Skeletal muscle cell (primary cell): ENCODE measurements around the gene SNX32.

ENCODE experiments used
- DNase-seq: peaks from one replicate; pipeline ENCODE4 v3.0.0-alpha.2; 2010; ENCODE audit warnings: low read depth
- H3K4me3 ChIP-seq: 2 replicates; pipeline ENCODE4 v1.5.1; 2011; ENCODE audit warnings: low read depth, mild to moderate bottlenecking, control low read depth, low read length, moderate library complexity

Gene SNX32

DNA sequence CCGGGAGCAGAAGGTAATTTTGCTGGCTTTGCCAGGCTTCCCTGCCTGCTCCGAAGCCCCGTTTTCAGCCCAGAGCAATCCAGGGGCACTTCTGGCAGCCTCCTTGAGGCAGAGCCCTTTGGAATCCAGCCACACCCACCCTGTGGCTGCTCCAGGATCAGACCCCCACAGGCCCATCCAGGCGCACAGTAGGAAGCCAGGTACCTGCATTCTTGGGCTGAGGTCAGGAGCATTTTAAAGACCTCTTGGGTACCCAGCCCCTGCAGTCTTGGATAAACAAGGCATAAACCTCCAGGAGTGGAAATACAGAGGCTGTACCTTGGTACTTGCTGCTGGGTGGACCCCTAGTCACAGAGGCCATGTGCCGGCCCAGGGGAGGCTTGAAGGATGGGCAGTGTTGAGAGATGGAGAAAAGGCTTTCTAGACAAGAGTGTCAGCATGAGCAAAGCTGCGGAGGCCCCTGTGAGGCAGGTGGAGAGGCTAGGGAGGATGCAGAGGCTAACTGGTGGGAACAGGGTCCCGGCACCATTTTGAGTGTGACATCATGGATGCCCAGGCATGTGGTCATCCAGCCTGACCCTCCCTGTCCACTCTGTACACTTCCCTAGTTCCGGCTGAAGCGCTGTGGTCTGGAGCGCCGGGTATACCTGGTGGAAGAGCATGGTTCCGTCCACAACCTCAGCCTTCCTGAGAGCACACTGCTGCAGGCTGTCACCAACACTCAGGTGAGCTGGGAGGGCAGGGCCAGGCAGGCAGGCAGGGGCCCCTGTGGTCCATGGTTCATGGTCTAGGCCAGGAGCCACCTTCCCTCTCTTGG lies 30.3 kb downstream of the SNX32 start:
- no peak overlapping the region for H3K4me3 ChIP-seq
- DNase-seq = no peak

DNA sequence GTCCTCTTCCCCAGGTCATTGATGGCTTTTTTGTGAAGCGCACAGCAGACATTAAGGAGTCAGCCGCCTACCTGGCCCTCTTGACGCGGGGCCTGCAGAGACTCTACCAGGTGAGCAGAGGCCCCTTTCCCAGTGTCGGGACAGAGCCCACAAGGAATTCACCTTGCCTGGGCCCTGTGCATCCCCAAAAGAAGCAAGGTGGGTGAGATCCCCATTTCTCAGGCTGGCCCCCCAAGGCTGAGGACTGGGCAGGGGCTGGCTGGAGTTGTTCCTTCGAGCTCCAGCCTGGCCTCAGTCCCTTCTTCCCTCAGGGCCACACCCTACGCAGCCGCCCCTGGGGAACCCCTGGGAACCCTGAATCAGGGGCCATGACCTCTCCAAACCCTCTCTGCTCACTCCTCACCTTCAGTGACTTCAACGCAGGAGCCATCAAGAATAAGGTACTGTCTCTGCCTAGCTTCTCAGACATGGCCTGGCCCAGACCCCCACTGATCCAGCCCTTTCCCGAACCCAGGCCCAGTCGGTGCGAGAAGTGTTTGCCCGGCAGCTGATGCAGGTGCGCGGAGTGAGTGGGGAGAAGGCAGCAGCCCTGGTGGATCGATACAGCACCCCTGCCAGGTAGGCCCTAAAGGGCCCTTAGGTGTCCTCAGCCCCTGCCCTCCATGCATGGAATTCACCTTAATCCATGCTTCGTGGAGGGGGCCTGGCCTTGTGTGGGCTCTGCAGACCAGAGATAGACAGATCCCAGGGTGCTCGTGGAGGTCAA lies 31.1 kb downstream of the SNX32 start:
- no peak overlapping the region for H3K4me3 ChIP-seq
- no peak for DNase-seq

DNA sequence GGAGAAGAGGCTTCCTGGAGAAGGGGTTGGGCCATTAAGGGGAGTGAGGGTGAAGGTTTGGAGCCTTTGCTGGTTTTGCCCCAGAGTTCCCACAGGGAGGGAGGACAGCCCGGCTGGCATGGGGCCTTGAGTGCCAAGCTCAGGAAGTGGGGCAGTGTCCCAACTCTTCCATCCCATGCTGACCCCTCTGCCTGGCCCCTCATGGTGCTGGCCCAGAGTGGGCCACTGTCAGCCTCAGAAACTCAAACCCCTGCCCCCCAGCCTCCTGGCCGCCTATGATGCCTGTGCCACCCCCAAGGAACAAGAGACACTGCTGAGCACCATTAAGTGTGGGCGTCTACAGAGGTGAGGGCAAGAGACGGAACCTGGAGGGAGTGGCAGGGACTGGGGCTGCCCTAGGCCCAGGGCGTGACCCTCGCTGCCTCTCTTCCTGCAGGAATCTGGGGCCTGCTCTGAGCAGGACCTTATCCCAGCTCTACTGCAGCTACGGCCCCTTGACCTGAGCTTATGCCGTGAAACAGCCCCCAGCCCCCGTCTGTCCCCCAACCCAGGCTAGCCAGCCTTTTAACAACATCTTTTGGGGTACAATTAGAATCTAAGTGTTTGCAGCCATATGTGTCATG lies 31.9 kb downstream of the SNX32 start:
- no peak overlapping the region for H3K4me3 ChIP-seq
- no peak for DNase-seq

DNA sequence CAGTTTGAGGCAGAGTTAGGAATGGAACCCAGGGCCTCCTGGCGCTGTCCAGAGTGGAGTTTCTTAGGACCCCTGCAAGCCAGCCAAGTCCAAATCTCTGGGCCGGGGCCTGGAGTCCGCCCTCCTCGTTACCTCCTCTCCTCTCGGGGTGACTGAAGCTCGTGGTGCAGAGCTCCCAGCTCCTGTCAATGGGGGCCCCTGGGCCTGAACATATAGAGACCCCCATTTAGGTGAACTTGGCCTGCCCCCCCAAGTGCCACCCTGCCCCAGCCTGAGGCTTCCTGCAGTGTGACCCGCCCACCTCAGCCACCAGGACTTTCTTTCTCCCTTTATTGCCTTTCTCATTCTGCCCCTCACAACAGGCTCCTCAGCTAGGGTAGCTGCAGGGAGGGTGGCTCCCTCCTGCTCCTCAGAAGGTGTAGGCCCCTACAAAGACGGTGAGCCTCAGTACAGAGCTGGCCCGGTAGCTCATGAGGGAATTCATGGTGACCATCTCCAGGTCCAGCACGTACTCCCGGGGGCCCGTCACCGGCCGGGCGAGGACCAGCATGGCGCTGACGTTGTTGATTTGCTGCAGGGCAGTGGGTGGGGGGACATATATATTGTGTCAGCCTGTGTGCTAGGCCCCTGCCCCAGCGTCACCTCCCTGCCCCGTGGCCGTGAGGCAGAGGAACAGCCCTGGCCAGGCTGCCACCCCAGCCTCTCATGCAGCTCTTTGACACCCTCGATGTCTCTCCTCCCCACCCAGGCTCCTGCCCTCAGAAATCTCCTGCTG lies 32.9 kb downstream of the SNX32 start:
- no peak overlapping the region for H3K4me3 ChIP-seq
- no peak for DNase-seq

DNA sequence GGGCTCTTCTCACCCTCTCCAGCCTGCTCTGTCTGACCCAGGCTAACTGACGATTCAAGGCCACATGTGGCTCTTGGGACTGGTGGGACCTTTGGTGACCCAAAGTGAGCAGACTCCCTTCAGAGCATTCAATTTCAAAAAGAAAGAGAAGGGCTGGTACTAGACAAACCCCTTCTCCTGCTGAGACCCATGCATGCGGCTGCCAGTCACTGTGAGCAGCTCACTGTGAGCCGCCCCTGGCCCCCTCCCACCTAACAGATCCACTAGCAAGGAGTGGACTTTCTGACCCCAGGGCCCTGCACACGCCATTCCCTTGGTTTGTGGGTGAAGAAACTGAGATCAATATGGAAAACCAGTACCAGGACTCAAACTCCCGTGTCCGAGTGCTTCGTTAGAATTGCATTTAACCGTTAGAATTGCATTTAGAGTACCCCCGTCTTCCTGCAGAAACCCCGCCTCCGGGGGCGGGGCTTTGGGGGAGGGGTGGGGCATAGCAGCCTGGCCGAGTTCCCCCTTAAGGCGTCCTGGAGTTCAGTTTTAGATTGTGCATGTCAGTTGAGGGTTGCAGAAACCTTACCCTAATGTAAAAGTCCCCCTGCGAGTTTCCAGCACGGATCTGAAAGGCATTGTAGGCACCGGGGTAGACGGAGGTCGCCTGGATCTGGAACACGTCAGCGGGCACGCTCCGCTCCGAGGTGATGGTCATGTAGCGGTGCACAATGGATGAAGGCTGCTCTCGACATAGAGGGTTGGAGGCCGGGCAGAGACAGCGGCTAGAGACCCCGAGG lies 33.7 kb downstream of the SNX32 start:
- H3K4me3 ChIP-seq = no peak overlapping the region
- DNase-seq = no peak

DNA sequence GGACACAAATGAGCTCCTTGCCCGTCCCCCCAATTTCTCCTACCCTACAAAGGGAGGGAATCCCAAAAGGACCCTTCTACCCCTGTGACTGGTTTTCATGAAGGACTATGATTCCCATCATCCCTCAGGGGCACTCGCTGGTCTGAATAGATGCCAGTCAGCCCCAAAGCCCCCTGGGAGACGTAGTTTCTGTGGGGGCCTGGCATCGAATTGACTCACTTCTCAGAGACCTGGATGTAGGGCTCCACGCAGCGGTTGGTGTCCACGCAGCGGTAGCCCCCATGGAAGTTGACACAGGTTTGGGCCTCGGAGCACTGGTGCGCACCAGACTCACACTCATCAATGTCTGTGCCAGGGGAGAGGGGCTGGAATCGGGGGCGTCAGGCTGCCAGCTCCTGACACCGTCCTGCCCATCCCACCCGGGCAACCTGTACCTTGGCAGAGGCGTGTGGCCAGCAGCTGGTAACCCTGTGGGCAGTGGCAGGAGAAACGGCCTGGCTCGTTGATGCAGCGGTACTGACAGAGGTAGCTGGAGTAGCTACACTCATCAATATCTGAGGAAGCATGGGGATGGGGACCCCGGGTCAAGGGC lies 34.4 kb downstream of the SNX32 start:
- no peak overlapping the region for H3K4me3 ChIP-seq
- DNase-seq = no peak

DNA sequence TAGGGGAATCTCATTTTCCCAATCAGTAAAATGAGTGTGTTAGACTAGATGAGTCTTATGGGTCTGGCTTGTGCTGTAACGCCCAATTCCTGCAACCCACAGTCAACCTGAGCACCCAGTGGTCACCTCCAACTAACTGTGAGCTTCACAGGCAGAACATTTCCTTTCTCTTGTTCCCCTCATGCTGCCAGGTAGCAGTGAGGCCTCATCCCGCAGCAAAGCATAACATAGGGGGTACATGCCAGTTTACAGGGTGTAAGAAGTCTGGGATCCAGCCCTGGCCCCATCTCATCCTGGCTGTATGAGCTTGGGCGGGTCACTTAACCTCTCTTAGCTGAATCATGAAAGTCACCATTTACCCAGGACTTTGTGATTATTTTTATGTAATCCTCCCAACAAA lies 35.1 kb downstream of the SNX32 start:
- no peak for DNase-seq
- no peak overlapping the region for H3K4me3 ChIP-seq

DNA sequence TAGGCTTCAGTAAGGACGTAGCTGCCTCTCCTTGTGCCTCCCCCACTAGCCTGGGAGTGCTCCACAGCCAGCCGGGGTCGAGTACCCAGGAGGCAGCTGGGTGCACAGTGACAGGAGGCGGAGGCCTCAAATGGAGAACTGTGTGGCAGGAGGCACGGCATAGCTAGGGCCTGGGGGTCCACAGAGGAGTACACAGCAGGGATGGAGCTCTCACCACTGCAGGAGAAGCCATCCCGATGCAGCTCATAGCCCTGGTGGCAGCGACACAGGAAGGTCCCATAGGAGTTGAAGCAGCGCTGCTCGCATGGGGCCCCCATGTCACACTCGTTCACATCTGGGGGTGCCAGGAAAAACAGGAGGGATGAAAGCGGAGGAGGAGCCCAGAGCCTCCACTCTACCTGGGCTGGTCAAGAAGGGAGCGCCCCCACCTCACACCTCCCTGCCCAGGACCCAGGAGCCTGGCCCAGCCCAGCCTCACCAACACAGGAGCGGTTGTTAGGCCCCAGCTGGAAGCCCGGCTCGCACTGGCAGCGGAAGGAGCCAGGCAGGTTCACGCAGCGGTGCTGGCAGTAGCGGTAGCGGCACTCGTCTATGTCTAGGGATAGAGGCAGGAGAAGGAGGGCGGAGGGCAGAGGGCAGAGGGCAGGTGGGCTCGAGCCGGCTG lies 36.0 kb downstream of the SNX32 start:
- no peak for DNase-seq

DNA sequence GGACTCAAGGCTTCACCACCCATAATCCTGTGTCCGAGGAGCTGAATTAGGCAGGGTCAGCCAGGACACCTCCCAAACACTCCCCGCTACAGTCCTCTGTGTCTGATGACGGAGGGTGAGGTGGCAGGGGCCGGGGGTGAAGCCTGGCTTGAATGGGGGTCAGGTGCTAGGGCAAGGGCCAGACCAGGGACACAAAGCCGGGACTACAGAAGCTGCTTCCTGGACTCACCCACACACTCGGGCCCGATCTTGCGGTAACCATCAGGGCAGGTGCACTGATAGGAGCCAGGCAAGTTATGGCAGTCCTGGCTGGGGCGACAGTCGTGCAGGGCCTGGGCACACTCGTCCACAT lies 36.5 kb downstream of the SNX32 start:
- H3K4me3 ChIP-seq = no peak overlapping the region
- no peak for DNase-seq

More for the DNA sequence above, 36.0 kb downstream of the SNX32 start:
- H3K4me3 ChIP-seq = no peak overlapping the region

DNA sequence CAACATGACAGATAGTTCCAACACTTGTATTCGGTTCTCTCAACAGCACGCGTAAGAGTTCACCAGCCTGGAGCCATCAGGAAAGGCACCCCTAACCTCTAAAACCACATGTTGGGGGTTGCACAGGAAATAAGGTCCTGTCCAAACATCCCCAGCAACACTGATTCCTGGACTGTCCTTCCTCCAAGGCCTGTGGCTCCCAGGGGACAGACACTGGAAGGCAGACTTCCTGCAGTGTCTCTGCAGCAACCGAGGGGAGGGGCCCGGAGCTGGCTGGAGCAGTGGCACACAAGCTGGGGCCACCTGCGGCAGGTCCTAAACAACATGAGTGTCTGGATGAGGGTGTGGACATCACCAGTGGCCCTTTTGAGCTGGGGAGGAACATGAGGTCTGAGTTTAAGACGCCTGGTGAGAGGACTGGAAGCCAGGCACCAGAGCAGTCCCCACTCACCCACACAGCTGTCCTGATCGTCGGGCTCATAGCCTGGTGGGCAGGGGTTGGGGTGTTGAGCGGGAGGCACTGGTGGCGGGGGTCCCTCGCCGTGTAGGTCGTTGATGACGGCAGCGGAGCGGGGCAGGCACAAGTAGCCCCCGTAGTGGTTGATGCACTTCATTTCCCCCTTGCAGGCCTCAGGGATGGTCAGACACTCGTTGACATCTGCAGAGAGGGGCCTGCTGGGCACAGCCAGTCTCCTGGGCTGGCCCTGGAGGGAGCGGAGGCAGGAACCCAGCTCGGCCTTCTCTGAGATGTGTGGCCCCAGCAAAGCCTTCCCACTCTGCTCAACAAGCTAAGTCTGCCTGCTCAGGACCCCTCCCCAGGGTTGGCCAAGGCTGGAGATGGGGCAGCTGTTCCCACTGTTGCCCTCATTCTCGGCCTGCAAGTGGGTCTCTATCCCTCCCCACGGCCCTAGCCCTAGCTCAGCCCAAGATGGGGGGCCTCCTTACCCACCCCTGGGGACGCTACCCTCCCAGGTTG lies 37.2 kb downstream of the SNX32 start:
- H3K4me3 ChIP-seq = peak overlapping the region; percentile 69
- no peak for DNase-seq

DNA sequence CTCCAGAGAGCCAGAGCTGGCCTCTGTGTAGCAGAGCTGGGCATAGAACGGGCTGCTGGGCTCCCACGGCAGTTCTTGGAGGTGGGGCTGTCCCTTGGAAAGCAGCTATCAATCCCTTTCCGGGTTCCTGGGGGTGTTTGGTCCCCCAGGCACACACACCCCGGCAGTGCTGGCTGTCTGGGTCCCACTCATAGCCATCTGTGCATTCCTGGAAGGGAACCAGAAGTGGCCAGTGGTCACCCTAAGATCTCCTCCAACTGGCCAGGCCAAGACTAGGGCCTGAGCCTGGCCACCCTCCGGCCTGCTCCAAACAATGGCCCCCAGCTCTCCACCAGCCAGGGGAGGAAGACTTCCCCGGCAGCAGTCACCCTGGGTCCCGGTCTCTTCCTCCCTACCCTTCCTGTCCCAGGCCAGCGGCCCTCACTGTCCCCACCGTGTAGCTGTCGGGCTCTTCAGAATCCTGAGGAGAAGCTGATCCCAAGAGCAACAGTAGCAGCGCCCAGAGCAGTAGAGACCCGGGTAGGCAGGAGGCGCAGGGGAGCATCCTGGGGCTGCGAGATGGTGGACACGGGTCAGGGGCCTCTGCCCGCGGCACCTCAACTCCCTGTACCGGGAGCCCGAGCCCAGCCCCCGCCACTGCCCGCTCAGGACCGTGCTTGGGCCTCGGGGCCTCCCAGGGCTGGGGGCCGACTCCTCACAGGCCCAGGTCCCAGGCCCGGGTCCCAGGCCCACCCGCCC lies 38.2 kb downstream of the SNX32 start:
- H3K4me3 ChIP-seq = peak overlapping the region; percentile 69

DNA sequence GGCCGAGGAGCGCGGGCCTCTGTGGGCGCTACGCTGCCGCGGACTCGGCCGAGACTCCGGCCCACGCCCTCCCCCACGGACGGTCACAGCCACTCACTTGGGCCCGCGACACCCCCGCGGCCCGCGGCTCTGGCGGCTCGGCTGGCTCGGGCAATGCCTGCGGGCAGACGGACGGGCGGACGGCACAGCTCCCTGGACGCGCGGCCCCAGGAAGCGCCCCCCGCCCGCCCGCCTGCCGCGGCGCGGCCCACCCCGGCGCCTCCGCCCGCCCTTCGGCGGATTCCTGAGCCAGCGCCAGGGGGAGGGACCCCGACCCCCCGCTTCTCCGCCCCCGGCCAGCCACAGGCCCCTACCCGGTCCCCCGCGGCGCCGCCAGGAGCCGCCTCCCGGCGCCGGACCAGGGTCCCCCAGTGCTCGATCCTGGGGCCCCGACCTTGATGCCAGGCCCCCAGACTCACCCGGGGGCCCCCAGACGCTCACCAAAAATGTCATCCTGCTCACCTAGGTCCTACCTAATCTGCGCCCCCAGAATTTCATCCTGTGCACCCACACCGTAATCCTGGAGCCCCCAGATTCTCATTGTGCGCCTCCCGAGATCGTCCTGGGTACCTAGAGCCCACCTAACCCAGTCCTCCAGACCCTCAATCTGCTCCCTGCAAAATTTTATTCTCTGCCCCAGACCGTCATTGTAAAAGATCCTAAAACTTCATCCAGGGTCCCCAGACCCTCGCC lies 39.0 kb downstream of the SNX32 start, which contains the start of gene EFEMP2:
TSS of gene EFEMP2 (minus strand) at position 215 of the 732 bp plus-strand sequence. CDS start 446 bp downstream, outside the sequence.
- peak within 1 kb of the TSS; percentile 69 for H3K4me3 ChIP-seq
- DNase-seq = no peak

More for the DNA sequence above, 38.2 kb downstream of the SNX32 start:
- no peak for DNase-seq

DNA sequence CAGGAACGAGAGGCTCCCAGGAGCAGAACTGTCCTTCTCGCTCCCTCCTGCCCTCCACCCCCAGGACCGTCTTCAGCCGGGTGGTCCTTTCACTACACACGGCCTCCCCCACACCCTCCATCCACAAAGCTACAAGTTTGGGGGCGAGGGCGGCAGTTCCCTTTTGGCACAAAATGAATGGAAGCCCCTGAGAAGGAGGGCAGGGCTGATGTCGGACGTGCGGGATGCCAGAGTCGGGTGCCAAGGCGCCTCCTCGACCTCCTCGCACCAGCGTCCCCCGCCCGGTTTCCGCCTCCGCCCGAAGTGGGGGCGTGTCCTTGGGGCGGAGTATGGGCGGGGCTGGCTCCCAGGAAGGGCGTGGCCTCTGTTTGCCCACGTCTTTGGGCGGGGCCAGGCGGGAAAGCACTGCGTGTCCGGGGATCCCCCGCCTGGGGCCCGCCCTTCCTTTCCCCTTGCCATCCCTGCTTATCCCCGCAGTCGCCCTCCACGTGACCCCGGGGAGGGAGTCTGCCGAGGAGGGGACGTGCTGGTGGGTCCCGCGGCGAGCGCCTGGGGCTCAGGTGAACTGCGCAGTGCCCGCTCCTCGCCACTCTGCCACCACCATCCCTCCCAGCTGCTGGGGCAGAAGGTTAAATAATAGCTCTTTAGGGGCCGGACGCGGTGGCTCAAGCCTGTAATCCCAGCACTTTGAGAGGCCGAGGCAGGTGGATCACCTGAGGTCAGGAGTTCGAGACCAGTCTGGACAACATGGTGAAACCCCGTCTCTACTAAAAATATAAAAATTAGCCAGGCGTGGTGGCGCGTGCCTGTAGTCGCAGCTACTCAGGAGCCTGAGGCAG lies 39.8 kb downstream of the SNX32 start:
- H3K4me3 ChIP-seq = peak overlapping the region; percentile 69
- DNase-seq = peak; percentile 74

DNA sequence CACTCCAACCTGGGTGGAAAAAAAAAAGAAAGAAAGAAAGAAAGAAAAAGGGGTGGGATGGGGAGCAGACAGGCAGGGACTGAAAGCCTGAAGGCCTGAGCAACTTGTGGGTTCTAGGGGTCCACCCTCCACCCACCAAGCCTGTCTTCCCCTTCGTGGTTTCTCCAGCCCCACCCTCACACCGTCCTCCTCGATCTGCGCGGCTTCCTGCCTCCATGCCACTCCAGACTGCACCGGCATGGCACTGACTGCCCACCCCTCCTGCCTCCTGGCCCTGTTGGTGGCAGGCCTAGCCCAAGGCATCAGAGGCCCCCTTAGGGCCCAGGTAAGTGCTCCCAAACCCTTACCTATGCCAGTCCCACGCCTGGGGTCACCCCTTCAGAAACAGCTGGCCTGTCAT lies 45.9 kb downstream of the SNX32 start, which contains the start of gene CTSW:
TSS of gene CTSW (plus strand) at position 221 of the 400 bp plus-strand sequence. CDS start at position 239, 18 bp downstream.
- no peak for DNase-seq
- no peak within 1 kb of the TSS for H3K4me3 ChIP-seq

DNA sequence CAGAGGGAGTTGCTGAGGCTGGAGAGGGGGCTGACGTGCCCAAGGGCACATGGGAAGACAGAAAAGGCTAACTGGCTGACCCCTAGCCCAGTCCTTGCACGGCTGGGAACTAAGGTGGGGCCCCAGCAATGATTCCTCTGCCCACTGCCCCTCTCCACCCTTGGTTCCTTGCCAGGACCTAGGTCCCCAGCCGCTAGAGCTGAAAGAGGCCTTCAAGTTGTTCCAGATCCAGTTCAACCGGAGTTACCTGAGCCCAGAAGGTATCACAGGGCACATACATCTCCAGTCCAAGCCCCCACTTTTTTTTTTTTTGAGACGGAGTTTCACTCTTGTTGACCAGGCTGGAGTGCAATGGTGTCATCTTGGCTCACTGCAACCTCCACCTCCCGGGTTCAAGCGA lies 46.3 kb downstream of the SNX32 start:
- H3K4me3 ChIP-seq = no peak overlapping the region

More for the DNA sequence above, 46.3 kb downstream of the SNX32 start:
- no peak for DNase-seq
